ENCODE measurements around the gene EPHB1.

The EPHB1 gene

DNA sequence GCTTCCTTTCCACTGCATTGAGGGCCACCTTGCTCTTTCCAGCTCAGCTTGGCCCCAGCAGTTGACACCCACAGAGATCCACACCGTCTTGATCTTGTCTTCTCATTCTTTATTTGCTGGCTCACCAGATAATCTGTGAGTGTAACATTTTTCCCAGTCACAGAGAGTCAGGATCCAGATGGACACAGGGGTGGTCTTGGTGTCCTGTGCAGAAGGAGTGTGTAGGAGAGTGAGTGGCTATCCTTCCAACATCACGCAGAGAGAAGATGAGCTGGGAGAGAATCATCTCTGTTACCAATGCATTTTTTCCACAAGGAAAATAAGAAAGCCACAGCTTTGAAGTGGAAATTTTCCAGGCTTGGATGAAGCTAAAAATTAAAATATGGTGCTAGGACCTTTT, 100.1 kb downstream of the EPHB1 start:
- no peak for TF ChIP-seq CTCF (IDR thresholded peaks at IDR 0.05; ENCODE audit: borderline replicate concordance, insufficient read depth, low read depth, low read length)

DNA sequence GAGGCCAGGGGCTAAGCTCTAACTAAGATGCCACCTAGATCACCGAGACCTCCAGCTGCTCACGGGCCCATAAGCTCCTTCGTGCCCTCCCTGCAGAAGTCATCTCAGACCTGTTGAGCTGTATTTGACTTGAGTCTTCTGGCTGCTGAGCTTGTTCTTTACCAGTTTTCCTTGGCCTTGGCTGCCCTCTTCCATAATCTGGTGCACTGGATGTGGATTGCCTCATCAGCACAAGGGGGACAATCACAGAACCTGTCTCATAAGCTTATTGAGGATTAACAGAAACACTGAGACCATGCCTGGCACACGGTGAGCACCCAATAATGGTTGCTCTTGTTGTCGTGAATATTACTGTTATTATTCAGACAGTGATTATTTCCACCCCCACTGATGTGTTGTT, 101.1 kb downstream of the EPHB1 start:
- no peak for TF ChIP-seq CTCF (IDR thresholded peaks at IDR 0.05; ENCODE audit: borderline replicate concordance, insufficient read depth, low read depth, low read length)
- no peak overlapping the region for H3K4me3 ChIP-seq (ENCODE audit: low read depth, low read length)

More for the DNA sequence above, 100.1 kb downstream of the EPHB1 start:
- H3K4me3 ChIP-seq (ENCODE audit: low read depth, low read length): no peak overlapping the region

DNA sequence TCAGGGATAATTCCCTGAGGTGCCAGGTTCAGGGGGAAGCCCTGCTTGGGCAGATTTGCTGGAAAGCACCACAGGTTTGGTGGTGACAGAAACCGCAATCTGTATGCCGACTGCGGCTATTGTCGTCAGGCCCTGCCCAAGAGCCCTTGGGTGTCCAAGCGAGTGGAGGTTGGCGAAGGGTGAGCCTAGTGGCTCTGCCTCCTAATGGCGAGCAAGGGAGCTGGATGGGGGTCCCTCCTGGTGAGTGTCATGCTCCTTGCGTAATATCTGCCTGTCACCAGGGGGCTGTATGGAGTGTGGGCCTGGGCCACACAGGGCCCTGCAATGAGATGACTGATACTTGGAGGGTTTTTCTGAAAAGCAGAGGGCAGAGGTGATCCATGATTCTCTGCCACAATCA, 101.6 kb downstream of the EPHB1 start:
- TF ChIP-seq CTCF (IDR thresholded peaks at IDR 0.05; ENCODE audit: borderline replicate concordance, insufficient read depth, low read depth, low read length): no peak
- no peak overlapping the region for H3K4me3 ChIP-seq (ENCODE audit: low read depth, low read length)

DNA sequence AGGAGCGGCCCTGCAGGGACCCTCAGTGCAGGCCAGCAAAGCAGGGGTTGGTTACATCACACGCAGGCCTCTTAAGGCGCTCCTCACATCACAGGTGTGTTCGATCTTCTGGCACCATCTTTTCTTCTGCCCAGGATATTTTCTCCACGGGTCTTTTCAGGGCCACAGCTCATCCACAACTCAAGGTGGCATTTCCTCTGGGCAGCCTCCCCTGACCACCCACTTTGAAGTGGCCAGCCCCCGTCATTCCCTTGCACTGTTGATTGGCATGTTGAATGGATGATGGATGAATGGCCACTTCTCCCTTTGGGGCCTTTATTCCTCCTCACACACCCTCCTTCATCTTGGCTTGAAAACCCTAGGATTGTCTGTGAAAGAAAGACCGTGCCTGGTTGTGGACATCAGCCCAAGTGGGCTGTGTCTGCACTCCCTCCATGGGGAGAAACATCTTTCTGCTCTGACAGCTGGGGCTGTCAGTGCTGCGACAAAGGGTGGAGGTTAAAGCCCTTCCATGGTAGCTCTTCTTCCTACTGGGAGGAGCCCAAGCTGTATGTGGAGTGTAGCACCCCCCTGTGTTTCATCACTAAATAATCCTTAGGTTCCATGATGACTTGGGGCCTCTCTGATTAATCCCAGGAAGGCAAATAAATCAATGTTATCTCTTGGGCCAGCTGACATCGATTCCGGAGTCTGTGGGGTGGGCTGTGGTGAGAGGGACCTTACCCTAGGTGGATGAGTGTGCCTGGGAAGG, 102.5 kb downstream of the EPHB1 start:
- TF ChIP-seq CTCF (IDR thresholded peaks at IDR 0.05; ENCODE audit: borderline replicate concordance, insufficient read depth, low read depth, low read length): no peak
- H3K4me3 ChIP-seq (ENCODE audit: low read depth, low read length): no peak overlapping the region

DNA sequence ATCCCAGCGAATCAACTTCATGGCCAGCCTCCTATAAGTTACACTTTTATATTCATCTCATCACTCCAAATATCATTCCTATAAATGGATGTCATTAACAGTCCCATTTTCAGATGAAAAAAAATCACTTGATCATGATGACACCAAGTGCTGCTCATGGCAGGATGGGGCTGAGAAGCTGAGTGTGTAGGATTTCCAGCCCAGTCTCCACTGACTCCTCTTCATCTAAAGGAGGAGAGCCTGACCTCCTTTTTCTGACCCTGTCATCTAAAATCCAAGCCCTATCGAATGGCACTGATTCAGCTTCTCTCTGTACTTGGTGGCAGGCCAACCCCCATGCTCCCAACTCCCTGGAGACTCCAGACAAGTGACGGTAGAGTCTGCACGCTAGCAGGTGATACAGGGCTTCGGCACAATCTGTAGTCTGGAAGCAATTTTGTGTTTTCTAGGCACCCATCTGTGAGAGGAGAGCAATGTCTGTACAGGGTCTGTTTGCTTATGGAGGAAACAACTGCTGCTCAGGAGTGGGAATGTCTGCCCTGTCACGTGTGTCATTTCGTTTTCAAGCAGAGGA, 103.2 kb downstream of the EPHB1 start:
- TF ChIP-seq CTCF (IDR thresholded peaks at IDR 0.05; ENCODE audit: borderline replicate concordance, insufficient read depth, low read depth, low read length): no peak
- H3K4me3 ChIP-seq (ENCODE audit: low read depth, low read length): no peak overlapping the region

- no peak for TF ChIP-seq CTCF (IDR thresholded peaks at IDR 0.05; ENCODE audit: borderline replicate concordance, insufficient read depth, low read depth, low read length)
- no peak overlapping the region for H3K4me3 ChIP-seq (ENCODE audit: low read depth, low read length)
Observed at GRCh38 chr3:134899786-134900185, 104.7 kb downstream of the EPHB1 start.

DNA sequence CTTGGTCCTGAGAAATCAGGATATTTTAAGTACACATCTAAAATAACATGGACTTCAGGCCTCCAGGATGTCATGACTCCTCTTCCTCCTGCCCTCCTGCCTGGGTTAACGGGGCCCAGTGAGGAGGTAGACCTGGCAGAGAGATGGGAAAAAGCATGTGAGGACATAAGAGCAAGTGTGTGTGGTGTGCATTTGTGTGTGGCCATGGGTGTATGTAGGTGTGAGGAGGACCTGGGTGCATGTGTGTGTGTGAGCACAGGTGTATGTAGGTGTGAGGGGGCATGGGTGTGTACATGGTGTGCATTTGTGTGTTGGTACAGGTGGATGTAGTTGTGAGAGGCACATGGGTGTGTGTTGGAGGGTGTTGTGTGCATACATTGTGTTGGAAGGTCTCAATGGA, 105.4 kb downstream of the EPHB1 start:
- no peak overlapping the region for H3K4me3 ChIP-seq (ENCODE audit: low read depth, low read length)
- TF ChIP-seq CTCF (IDR thresholded peaks at IDR 0.05; ENCODE audit: borderline replicate concordance, insufficient read depth, low read depth, low read length): no peak
